SK-N-SH treated with all-trans-retinoic acid at 6 μM for 48 hours (cell line): ENCODE data around the gene CALHM6.
A peak's percentile ranks its signal among the peaks of the same experiment; 100 is the strongest.

Experiments used
- ATAC-seq: fragments of 200-7000 bp; cut with Tn5 transposase; 3 replicates; pipeline ENCODE4 v1.9.1; 2020; ENCODE audit warnings: mild to moderate bottlenecking, moderate library complexity
- ARNTL ChIP-seq: fragments of 450-650 bp; formaldehyde crosslinking; IDR thresholded peaks from 2 replicates; pipeline ENCODE4 v1.5.0; 2020; ENCODE audit warnings: low read depth, mild to moderate bottlenecking, moderate library complexity, borderline replicate concordance
- BACH2 ChIP-seq: fragments of 250-450 bp; sonication (Bioruptor Pico); IDR thresholded peaks from 2 replicates; pipeline ENCODE4 v1.9.0; 2021; ENCODE audit warnings: mild to moderate bottlenecking, borderline replicate concordance
- CREB5 ChIP-seq: fragments of 250-450 bp; sonication (Bioruptor Pico); IDR thresholded peaks from 2 replicates; pipeline ENCODE4 v1.5.1; 2020; ENCODE audit warnings: low read depth, mild to moderate bottlenecking, moderate library complexity
- CSDC2 ChIP-seq: fragments of 250-450 bp; sonication (Bioruptor Pico); IDR thresholded peaks from 2 replicates; pipeline ENCODE4 v1.5.0; 2020; ENCODE audit warnings: mild to moderate bottlenecking, moderate library complexity
- CSRNP3 ChIP-seq: fragments of 250-450 bp; sonication (Bioruptor Pico); IDR thresholded peaks from 2 replicates; pipeline ENCODE4 v1.5.1; 2021; ENCODE audit warnings: mild to moderate bottlenecking, moderate library complexity
- ESRRG ChIP-seq: fragments of 250-450 bp; sonication (Bioruptor Pico); IDR thresholded peaks from 2 replicates; pipeline ENCODE4 v1.6.1; 2021; ENCODE audit warnings: mild to moderate bottlenecking
- GLIS3 ChIP-seq: fragments of 250-450 bp; sonication (Bioruptor Pico); IDR thresholded peaks from 2 replicates; pipeline ENCODE4 v1.5.0; 2020; ENCODE audit warnings: mild to moderate bottlenecking, moderate library complexity
- ISL1 ChIP-seq: fragments of 250-450 bp; sonication (Bioruptor Pico); IDR thresholded peaks from 2 replicates; pipeline ENCODE4 v2.1.2; 2022; ENCODE audit warnings: mild to moderate bottlenecking, moderate library complexity
- OSR1 ChIP-seq: fragments of 250-450 bp; sonication (Bioruptor Pico); IDR thresholded peaks from 2 replicates; pipeline ENCODE4 v1.8.0; 2022; ENCODE audit warnings: moderate library complexity, mild to moderate bottlenecking, inconsistent platforms
- PATZ1 ChIP-seq: fragments of 250-450 bp; sonication (Bioruptor Pico); IDR thresholded peaks from 2 replicates; pipeline ENCODE4 v1.8.0; 2020; ENCODE audit warnings: mild to moderate bottlenecking, moderate library complexity, borderline replicate concordance
- POU6F1 ChIP-seq: fragments of 250-450 bp; sonication (Bioruptor Pico); IDR thresholded peaks from 2 replicates; pipeline ENCODE4 v1.8.0; 2021; ENCODE audit warnings: low read depth, mild to moderate bottlenecking, moderate library complexity, borderline replicate concordance
- RARB ChIP-seq: fragments of 250-450 bp; sonication (Bioruptor Pico); IDR thresholded peaks from 2 replicates; pipeline ENCODE4 v1.8.0; 2021; ENCODE audit warnings: mild to moderate bottlenecking, moderate library complexity
- SNAI2 ChIP-seq: fragments of 250-450 bp; sonication (Bioruptor Pico); IDR thresholded peaks from 2 replicates; pipeline ENCODE4 v1.5.0; 2020; ENCODE audit warnings: mild to moderate bottlenecking, moderate library complexity
- TCF4 ChIP-seq: fragments of 250-450 bp; sonication (Bioruptor Pico); IDR thresholded peaks from 2 replicates; pipeline ENCODE4 v1.8.0; 2021; ENCODE audit warnings: mild to moderate bottlenecking, moderate library complexity, borderline replicate concordance
- TOX ChIP-seq: fragments of 250-450 bp; sonication (Bioruptor Pico); IDR thresholded peaks from 2 replicates; pipeline ENCODE4 v1.8.0; 2021; ENCODE audit warnings: mild to moderate bottlenecking, moderate library complexity, borderline replicate concordance
- ZC3H10 ChIP-seq: fragments of 250-450 bp; sonication (Bioruptor Pico); IDR thresholded peaks from 2 replicates; pipeline ENCODE4 v1.5.1; 2021; ENCODE audit warnings: mild to moderate bottlenecking, moderate library complexity
- ZFP3 ChIP-seq: fragments of 250-450 bp; sonication (Bioruptor Pico); IDR thresholded peaks from 2 replicates; pipeline ENCODE4 v1.5.0; 2020; ENCODE audit warnings: mild to moderate bottlenecking, moderate library complexity
- ZFP30 ChIP-seq: fragments of 450-650 bp; formaldehyde crosslinking; IDR thresholded peaks from 2 replicates; pipeline ENCODE4 v1.5.0; 2022; ENCODE audit warnings: mild to moderate bottlenecking, moderate library complexity
- ZNF565 ChIP-seq: fragments of 450-650 bp; formaldehyde crosslinking; conservative IDR thresholded peaks from 2 replicates; pipeline ENCODE4 v1.5.0; 2020; ENCODE audit warnings: low read depth, mild to moderate bottlenecking, moderate library complexity
- ZNF70 ChIP-seq: fragments of 450-650 bp; formaldehyde crosslinking; IDR thresholded peaks from 2 replicates; pipeline ENCODE4 v1.5.0; 2020; ENCODE audit warnings: mild to moderate bottlenecking, moderate library complexity
- ZNF8 ChIP-seq: fragments of 450-650 bp; formaldehyde crosslinking; IDR thresholded peaks from 2 replicates; pipeline ENCODE4 v1.5.0; 2020; ENCODE audit warnings: mild to moderate bottlenecking, moderate library complexity

CALHM6 gene

GRCh38 chr6:116507324-116507723 is 46.1 kb downstream of the CALHM6 start:
- no peak for ATAC-seq
- no peak for TF ChIP-seq TOX (CRISPR knock-in tag)
- TF ChIP-seq, all 23 proteins: peak for 0

GRCh38 chr6:116508527-116508926 is 47.4 kb downstream of the CALHM6 start:
- TF ChIP-seq RARB (CRISPR knock-in tag) (no peak), ZNF70 (CRISPR knock-in tag) (no peak), OSR1 (CRISPR knock-in tag) (no peak), ZNF565 (CRISPR knock-in tag) (no peak), PATZ1 (CRISPR knock-in tag) (no peak), GLIS3 (CRISPR knock-in tag) (no peak), ZFP3 (CRISPR knock-in tag) (no peak), ISL1 (CRISPR knock-in tag) (no peak), CSDC2 (CRISPR knock-in tag) (no peak), ZC3H10 (CRISPR knock-in tag) (no peak), POU6F1 (CRISPR knock-in tag) (no peak), SNAI2 (no peak), BACH2 (CRISPR knock-in tag) (no peak), ZFP30 (CRISPR knock-in tag) (no peak), CSRNP3 (CRISPR knock-in tag) (no peak), TOX (CRISPR knock-in tag) (no peak), ESRRG (CRISPR knock-in tag) (no peak)
- TF ChIP-seq, all 23 proteins: peak for 0
- ATAC-seq: no peak

- TF ChIP-seq CREB5 (CRISPR knock-in tag) (0 out of 2 replicates have a peak, but pooled peaks have one; percentile 46), POU6F1 (CRISPR knock-in tag) (no peak)
- peak; percentile 95 for ATAC-seq
Observed at GRCh38 chr6:116511424-116512110, 50.4 kb downstream of the CALHM6 start, which contains the start of gene CALHM5. Gene CALHM5, plus strand, starts transcription at chr6:116511639. Its CDS starts 58 bp downstream, at chr6:116511697.

- TF ChIP-seq ZNF8 (CRISPR knock-in tag): no peak
- no peak for TF ChIP-seq ZC3H10 (CRISPR knock-in tag)
- no peak for TF ChIP-seq RARB (CRISPR knock-in tag)
- TF ChIP-seq CSDC2 (CRISPR knock-in tag): no peak
- no peak for TF ChIP-seq ISL1 (CRISPR knock-in tag)
- no peak for TF ChIP-seq CSRNP3 (CRISPR knock-in tag)
- no peak for TF ChIP-seq TCF4 (CRISPR knock-in tag)
- no peak for TF ChIP-seq CREB5 (CRISPR knock-in tag)
- no peak for TF ChIP-seq OSR1 (CRISPR knock-in tag)
- TF ChIP-seq BACH2 (CRISPR knock-in tag): no peak
- TF ChIP-seq ARNTL: no peak
- no peak for TF ChIP-seq TOX (CRISPR knock-in tag)
- TF ChIP-seq PATZ1 (CRISPR knock-in tag): no peak
- no peak for TF ChIP-seq ESRRG (CRISPR knock-in tag)
- peak; percentile 55 for ATAC-seq
Observed at GRCh38 chr6:116512111-116512559, 51.0 kb downstream of the CALHM6 start.
